ENCODE measurements around the gene ASIC5.

GRCh38 chr4:155914782-155915181, 48.7 kb upstream of the ASIC5 start:
- TF ChIP-seq TAF1 (IDR thresholded peaks at IDR 0.05; ENCODE audit: borderline replicate concordance, low read depth, low read length) (no peak), POLR2AphosphoS5 (IDR thresholded peaks at IDR 0.05; ENCODE audit: low read depth, low read length) (no peak)
